Measurements from ENCODE around the gene GEMIN8.

GRCh38 chrX:14065800-14066199 lies 36.1 kb upstream of the GEMIN8 start:
- TF ChIP-seq, protein P1, sequence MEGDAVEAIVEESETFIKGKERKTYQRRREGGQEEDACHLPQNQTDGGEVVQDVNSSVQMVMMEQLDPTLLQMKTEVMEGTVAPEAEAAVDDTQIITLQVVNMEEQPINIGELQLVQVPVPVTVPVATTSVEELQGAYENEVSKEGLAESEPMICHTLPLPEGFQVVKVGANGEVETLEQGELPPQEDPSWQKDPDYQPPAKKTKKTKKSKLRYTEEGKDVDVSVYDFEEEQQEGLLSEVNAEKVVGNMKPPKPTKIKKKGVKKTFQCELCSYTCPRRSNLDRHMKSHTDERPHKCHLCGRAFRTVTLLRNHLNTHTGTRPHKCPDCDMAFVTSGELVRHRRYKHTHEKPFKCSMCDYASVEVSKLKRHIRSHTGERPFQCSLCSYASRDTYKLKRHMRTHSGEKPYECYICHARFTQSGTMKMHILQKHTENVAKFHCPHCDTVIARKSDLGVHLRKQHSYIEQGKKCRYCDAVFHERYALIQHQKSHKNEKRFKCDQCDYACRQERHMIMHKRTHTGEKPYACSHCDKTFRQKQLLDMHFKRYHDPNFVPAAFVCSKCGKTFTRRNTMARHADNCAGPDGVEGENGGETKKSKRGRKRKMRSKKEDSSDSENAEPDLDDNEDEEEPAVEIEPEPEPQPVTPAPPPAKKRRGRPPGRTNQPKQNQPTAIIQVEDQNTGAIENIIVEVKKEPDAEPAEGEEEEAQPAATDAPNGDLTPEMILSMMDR (IDR thresholded peaks at IDR 0.05), result no peak
- TF ChIP-seq POLR2A (IDR thresholded peaks at IDR 0.05) (no peak), POLR2AphosphoS5 (IDR thresholded peaks at IDR 0.05) (no peak)

Measured in prostate gland (tissue), 2 donors.